NCI-H526 treated with DMSO at 0.1 percent for 48 hours (cell line): Measurements from ENCODE around the gene VPS26A.
"Not testable (repeated sequence)": the region's sequence is repeated elsewhere in the genome, so short reads cannot be mapped to it uniquely, and the experiment has no call there.

Experiments
- DNase-seq: peaks from one replicate; lab custom pipeline; 2025; lab: John Stamatoyannopoulos, UW

VPS26A gene

GRCh38 chr10:69103784-69104183 is 20.2 kb upstream of the VPS26A start:
- DNase-seq, result no peak

DNA sequence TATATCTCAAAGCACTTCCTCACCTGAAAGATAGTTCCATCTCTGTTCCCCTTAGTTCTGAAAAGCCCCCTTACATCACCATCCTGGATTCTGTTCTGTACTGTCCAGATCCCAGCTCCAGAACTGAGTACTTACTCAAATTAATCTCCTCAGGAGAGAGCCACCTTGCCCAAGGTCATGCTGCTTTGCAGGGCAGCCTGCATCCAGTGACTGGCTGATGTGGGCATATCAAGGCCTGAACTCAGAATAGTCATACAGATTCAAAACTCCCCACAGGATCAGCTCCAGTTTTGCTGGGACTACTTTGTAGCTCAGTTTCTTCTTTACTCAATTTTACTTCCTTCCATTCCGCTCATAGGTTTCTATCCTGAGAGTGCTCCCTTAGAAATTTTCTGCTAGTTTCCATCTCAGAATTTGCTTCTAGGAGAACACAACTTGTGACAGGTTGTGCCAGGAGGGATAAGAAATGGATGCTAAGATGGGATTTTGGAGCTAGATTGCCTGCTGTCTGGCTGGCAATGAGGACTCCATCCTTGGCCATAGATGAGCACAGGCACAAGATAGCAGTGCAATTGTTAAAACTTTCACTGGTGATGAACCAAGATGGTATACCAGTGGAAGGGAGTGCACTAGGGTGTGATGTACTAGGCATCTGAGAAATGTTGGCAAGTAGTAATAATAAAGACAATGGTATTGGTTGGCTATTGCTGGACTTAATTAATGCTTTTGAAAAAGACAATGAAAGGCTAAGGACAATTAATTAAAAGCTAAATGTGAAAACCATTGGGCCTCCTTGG is 18.8 kb upstream of the VPS26A start:
- no peak for DNase-seq

- no peak for DNase-seq
These were observed 16.8 kb upstream of the VPS26A start for GRCh38 chr10:69107176-69107490.

DNA sequence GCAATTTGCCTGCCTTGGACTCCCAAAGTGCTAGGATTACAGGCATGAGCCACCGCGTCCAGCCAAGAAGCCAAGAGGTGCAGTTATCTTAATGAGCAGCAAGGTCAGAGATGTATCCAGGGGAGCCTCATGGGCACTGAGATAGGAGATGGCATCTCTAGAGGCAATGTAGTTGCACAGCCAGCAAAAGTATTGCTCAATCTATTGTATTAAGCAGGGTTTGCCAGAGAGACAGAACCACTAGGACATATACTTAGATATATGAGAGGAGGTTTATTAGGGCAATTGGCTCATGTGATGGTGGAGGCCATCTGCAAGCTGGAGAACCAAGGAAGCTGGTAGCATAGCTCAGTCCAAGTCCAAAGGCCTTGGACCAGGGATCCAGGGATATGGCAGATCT is 16.3 kb upstream of the VPS26A start:
- no peak for DNase-seq

DNA sequence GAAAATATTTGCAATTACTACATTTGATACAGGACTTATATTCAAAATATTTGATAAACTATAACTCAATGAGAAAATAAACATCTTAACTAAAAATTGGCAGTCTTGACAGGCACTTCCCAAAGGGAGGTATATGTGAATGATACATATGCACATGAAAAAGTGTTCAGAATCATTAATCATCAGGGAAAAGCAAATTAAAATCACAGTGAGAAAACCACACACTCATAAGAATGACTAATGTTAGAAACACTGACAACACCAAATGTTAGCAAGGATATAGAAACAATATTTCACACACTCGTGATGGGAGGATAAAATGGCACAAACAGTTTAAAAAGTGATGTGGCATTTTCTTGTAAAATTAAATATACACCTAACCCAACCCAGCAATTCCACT is 4.1 kb upstream of the VPS26A start:
- no peak for DNase-seq

- DNase-seq, result peak; percentile 37
These were observed 652 bp upstream of the VPS26A start for GRCh38 chr10:69123306-69123746.

GRCh38 chr10:69124563-69125268 is 738 bp downstream of the VPS26A start:
- DNase-seq, result peak; percentile 52

- DNase-seq, result no peak
These were observed 1.6 kb downstream of the VPS26A start for GRCh38 chr10:69125554-69125953.

DNA sequence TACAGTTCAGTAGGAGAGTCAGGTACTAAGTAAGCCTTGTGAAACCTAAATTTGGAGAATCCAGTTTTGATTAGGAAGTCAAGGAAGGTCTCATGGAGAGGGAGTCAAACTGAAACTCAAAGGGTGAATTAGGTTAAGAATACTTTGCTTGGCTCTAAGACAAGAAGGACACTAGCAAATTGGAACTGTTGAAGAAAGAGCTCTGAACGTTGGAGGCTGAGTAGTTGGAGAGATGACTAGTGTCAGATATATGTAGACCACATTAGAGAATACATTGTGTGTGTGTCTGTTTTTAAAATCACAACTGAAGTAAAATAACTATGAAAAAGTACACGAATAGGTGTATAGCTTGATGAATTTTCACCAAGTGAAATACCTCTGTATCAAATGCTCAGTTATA is 6.3 kb downstream of the VPS26A start:
- DNase-seq, result no peak

- no peak for DNase-seq
These were observed 16.0 kb downstream of the VPS26A start for GRCh38 chr10:69139961-69140360.

- DNase-seq, result no peak
These were observed 17.3 kb downstream of the VPS26A start for GRCh38 chr10:69141304-69141703.

DNA sequence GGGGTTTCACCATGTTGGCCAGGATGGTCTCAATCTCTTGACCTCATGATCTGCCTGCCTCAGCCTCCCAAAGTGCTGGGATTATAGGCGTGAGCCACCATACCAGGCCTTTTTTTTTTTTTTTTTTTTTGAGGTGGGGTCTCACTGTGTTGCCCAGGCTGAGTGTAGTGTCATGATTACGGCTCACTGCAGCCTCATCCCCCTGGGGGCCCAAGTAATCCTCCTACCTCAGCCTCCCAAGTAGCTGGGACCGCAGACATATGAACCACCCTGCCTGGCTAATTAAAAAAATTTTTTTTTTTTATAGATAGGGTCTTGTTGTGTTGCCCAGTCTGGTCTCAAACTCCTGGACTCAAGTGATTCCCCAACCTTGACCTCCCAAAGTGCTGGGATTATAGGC is 18.1 kb downstream of the VPS26A start:
- not testable (repeated sequence) for DNase-seq

GRCh38 chr10:69142983-69143382 is 19.0 kb downstream of the VPS26A start:
- no peak for DNase-seq

DNA sequence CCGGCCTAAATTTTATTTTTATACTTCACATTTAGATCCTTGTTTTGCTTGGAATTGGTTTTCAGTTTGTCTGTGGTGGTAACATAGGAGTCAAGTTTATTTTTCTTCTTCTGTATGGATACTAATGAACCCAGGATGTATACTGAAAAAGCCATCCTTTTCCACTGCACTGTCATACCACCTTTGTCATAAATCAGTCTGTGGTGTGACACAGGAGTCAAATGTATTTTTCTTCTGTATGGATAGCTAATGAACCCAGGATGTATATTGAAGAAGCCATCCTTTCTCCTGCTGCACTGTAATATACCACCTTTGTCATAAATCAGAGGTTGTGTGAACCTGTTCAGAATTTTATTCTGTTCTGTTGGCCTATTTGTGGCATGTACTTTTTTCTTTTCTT is 21.4 kb downstream of the VPS26A start:
- DNase-seq, result no peak

- no peak for DNase-seq
These were observed 21.9 kb downstream of the VPS26A start for GRCh38 chr10:69145864-69146263.

- DNase-seq, result no peak
These were observed 22.8 kb downstream of the VPS26A start for GRCh38 chr10:69146759-69147158.

DNA sequence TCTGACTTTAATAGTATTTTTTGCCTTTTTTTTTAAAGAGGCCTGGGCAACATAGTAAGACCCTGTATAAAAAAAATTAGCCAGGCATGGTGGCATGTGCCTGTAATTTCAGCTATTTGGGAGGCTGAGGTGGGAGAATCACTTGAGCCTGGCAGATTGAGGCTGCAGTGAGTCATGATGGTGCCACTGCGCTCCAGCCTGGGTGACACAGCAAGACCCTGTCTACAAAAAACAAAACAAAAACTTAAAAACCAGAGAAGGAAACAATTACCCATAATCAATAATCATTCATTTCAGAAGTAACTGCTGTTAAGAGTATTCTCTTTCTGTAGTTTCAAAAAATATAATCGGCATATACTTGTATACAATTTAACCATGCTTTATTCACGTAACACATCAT is 28.0 kb downstream of the VPS26A start:
- no peak for DNase-seq

- no peak for DNase-seq
These were observed 29.2 kb downstream of the VPS26A start for GRCh38 chr10:69153227-69153626.

- DNase-seq, result no peak
These were observed 36.8 kb downstream of the VPS26A start for GRCh38 chr10:69160809-69161241.

- DNase-seq, result no peak
These were observed 44.5 kb downstream of the VPS26A start for GRCh38 chr10:69168493-69168892.

- no peak for DNase-seq
These were observed 48.4 kb downstream of the VPS26A start for GRCh38 chr10:69172241-69172982.

DNA sequence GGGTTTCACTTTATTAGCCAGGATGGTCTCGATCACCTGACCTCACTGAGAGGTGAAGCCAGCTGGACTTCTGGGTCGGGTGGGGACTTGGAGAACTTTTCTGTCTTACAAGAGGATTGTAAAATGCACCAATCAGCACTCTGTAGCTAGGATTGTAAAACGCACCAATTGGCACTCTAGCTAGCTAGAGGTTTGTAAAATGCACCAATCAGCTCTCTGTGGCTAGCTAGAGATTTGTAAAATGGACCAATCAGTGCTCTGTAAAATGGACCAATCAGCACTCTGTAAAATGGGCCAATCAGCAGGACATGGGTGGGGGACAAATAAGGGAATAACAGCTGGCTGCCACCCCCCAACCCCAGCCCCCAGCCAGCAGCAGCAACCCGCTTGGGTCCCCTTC is 51.3 kb downstream of the VPS26A start:
- not testable (repeated sequence) for DNase-seq

DNA sequence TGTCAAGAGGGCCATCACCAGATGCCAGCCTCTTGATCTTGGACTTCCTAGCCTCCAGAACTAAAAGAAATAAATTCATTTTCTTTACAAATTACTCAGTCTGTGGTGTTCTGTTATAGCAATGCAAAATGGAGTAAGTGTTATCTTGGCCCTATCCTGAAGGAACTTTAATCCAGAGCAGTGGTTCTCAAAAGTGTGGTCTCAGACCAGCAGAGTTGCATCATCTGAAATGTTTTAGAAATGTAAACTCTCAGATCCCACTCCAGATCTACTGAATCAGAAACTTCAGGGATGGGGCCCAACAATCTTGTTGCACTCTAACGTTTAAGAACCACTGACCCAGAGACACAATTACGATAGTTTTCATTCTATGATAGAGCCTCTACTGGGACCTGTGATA is 52.8 kb downstream of the VPS26A start:
- DNase-seq, result no peak
